Peyer's patch (tissue), 4 donors: ENCODE measurements around the gene AMIGO1.

ENCODE experiments used
- POLR2A ChIP-seq, 2 donors: fragments of 450-650 bp; IDR thresholded peaks; one replicate each; pipeline ENCODE4 v1.5.1; 2017; ENCODE audit warnings: antibody characterized with exemption in 2 of 2, mild to moderate bottlenecking in 2 of 2, moderate library complexity in 2 of 2
- TF ChIP-seq, protein P1 (sequence below), 6 experiments: fragments of 450-650 bp in 4 of 6; fragments of 200-600 bp in 2 of 6; sonication (generic) in 1 of 6; IDR thresholded peaks; one replicate each; pipeline ENCODE4 v1.5.1; 2017 to 2019; ENCODE audit warnings: antibody characterized with exemption in 6 of 6, mild to moderate bottlenecking in 3 of 6, moderate library complexity in 1 of 6

DNA sequence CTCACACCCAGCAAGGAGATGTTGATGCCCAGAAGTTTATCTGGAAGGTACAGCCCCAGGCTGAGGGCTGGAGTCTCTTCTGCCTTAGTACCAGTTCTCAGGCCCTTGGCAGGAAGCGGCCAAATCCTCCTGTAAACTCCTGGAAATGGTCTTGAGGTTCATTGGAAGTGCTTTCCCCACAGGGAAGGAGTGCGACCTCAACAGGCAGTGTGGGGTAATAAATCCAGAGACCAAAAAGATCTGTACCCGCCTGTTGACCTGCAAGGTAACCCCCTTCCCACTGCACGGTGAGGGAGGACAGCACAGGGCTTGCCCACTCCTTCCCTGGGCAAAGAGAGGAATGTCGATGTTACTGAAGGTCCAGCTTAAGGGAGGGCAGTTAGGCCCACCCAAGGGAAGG is 21.3 kb downstream of the AMIGO1 start:
- TF ChIP-seq, protein P1, sequence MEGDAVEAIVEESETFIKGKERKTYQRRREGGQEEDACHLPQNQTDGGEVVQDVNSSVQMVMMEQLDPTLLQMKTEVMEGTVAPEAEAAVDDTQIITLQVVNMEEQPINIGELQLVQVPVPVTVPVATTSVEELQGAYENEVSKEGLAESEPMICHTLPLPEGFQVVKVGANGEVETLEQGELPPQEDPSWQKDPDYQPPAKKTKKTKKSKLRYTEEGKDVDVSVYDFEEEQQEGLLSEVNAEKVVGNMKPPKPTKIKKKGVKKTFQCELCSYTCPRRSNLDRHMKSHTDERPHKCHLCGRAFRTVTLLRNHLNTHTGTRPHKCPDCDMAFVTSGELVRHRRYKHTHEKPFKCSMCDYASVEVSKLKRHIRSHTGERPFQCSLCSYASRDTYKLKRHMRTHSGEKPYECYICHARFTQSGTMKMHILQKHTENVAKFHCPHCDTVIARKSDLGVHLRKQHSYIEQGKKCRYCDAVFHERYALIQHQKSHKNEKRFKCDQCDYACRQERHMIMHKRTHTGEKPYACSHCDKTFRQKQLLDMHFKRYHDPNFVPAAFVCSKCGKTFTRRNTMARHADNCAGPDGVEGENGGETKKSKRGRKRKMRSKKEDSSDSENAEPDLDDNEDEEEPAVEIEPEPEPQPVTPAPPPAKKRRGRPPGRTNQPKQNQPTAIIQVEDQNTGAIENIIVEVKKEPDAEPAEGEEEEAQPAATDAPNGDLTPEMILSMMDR (IDR thresholded peaks at IDR 0.05): no peak
- no peak for TF ChIP-seq POLR2A (IDR thresholded peaks at IDR 0.05)
